ENCODE measurements around the gene SLBP. TPM values are rescaled to one million over a fixed set of nuclear protein-coding genes. Genes with fewer than 3 reads are reported as not detected.
"Not testable (repeated sequence)": the region's sequence is repeated elsewhere in the genome, so short reads cannot be mapped to it uniquely, and the experiment has no call there.

SLBP gene
- total RNA-seq, 1 donor from 2014 or later, result 28.6 TPM

GRCh38 chr4:1711571-1712215 is 426 bp downstream of the SLBP start:
- peak; percentile 53 for DNase-seq (ENCODE audit: low spot score)

DNA sequence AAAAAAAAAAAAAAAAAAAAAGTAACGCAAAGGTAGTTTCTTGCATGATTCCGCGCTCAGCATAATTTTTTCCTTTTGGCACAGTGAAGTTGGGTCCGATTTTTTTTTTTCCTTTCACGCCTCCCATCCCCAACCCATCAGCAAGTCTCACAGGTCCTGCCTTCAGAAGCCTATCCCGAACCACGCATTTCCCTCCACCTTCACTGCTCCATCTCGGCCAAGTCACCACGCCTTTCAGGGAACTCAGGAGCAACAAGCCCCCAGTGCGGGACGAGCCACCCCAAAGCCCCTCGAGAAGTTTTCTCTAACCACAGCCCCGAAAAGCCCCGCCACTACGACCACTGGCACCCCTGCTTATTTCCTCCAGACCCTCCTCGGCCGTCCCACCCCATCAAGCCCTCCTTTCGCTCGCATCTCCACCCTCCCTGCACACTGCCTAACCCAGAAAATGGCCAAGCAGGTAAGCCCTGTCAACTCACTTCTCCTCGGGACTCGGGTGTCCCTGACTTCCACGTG is 1.0 kb downstream of the SLBP start:
- DNase-seq (ENCODE audit: low spot score), result no peak

DNA sequence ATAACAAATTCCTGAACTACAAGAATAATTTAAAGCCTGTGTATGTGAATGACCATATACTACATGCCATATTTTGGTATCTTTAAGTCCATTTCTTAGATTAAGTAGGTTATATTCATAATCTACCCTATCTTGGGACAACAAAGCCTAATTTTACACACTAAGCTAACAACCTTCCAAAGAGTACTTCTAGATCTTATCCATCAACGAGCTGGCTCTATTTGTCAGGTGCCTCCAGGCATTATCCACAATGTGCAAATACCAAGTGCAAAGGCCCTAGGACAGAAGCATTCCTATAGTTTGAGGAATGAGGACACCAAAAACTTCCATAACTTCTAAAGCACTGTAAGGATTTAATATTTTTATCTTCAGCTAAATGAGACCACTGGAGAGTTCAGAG is 3.5 kb downstream of the SLBP start:
- no peak for DNase-seq (ENCODE audit: low spot score)

DNA sequence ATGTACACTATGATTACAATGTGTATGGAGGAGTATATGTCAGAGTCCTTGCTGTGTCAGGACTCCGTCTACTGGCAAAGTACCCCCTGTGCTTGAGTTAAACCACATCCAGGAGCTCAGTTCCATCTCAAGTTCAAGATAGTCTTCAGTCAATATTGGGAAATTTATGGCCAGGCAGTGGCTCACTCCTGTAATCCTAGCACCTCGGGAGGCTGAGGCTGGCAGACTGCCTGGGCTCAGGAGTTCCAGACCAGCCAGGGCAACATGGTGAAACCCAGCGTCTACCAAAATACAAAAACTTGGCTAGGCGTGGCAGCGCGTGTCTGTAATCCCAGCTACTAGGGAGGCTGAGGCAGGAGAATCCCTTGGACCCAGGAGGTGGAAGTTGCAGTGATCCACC is 5.8 kb downstream of the SLBP start:
- DNase-seq (ENCODE audit: low spot score), result no peak

- DNase-seq (ENCODE audit: low spot score), result no peak
Observed at GRCh38 chr4:1705732-1706131, 6.4 kb downstream of the SLBP start.

DNA sequence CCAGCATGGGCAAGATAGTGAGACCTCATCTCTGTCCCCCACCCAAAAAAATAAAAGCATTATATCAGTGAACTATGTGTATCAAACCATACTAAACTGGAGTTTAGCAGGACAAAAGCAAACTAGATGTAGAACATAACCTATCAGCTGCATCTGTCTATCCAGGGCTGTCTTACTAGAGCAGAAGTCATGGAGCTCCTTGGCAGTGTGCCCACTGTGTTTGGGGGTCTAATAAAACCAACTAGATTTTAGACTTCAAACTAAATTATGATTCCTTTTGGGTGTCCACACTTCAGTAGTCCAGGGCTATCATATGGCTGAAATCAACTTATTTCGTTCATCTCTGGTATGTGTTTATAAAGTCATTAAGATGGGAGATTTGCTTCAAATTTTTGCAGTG is 8.3 kb downstream of the SLBP start:
- no peak for DNase-seq (ENCODE audit: low spot score)

- not testable (repeated sequence) for DNase-seq (ENCODE audit: low spot score)
Observed at GRCh38 chr4:1701671-1702070, 10.4 kb downstream of the SLBP start.

DNA sequence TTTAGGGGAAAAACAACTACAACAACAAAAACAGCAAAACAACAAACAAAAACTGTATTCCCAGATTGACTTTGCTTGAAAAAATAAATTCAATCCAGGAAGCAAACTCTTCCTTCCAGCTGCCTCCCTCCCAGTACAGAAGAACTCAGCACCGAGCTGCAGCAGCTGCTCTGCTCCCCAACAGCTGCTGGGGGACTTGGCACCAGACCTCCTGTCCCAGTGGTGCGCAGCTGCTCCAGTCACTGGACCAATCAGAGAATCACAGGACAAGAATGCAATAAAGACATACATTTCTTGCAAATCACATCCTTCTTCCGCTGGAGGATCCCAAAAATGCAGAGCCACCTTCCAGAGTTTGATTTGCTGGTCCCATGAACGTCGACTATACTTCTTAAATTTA is 16.2 kb downstream of the SLBP start:
- DNase-seq (ENCODE audit: low spot score), result no peak

- peak; percentile 66 for DNase-seq (ENCODE audit: low spot score)
Observed at GRCh38 chr4:1693131-1693896, 18.8 kb downstream of the SLBP start.

GRCh38 chr4:1691737-1692373 is 20.3 kb downstream of the SLBP start:
- no peak for DNase-seq (ENCODE audit: low spot score)

GRCh38 chr4:1690698-1691097 is 21.4 kb downstream of the SLBP start:
- no peak for DNase-seq (ENCODE audit: low spot score)

GRCh38 chr4:1686440-1687036 is 25.6 kb downstream of the SLBP start:
- DNase-seq (ENCODE audit: low spot score), result no peak

- DNase-seq (ENCODE audit: low spot score), result no peak
Observed at GRCh38 chr4:1685235-1686150, 26.6 kb downstream of the SLBP start.

DNA sequence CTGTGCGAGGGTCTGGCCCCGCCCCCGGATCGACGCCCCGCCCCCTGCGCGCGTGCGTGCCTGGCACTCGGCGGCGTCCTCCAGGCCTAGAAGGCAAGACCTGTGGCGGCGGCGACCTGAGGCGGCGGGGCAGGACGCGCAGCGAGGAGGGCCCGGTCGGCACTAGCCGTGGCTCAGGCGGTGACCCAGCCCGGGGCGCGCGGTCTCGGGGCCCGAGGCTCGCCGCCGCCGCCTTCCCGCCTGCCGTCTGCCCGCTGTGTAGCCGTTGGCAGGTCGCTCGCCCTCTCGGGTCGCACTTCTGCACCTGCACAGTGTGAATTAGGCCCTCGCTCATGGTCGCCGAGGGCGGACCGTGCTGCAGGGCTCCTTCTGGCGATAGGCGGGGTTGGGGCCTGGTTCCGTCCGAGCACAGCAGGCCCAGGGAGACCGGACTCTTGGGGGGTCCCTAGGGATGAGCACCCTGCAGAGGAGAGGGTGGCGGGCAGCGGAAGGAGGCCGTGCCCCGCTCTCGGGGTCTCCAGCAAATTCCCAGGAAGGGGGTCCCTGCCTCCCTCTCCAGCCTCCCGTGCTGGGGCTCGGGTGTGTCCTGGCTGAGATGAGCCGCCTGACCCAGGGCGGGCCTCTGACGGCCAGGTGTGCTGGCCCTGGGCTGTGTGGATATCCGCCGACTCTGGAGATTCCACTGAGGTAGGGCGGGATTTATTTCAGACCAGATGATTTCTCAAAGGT is 27.4 kb downstream of the SLBP start:
- DNase-seq (ENCODE audit: low spot score), result no peak

- DNase-seq (ENCODE audit: low spot score), result peak; percentile 86
Observed at GRCh38 chr4:1683736-1684505, 28.2 kb downstream of the SLBP start, which contains the start of gene FAM53A. Gene FAM53A (minus strand): TSS chr4:1684313. CDS start chr4:1668741, 15,572 bp downstream.

DNA sequence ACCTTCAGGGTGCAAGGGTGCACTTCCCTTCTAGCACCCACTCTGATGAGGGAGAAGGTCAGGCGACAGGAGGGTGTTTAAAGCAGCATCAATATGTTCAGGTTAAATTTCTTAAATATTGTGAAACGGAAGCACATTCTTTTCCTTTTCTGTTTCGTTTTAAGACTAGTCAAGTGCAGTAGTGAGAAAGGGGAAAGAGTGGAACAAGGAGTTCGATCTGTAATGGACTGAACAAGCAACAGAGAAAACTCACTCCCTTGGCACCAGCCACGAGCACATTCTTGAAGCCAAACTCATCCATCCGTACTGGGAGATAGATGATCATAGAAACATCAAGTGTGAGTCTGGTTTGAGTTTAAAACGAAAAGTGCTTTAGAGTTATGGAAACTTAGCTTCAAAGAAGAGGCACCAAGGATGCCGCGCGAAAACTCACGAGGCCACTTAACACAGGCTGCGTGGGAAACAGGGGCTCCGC is 28.8 kb downstream of the SLBP start:
- DNase-seq (ENCODE audit: low spot score), result peak; percentile 75

GRCh38 chr4:1682860-1683259 is 29.3 kb downstream of the SLBP start:
- DNase-seq (ENCODE audit: low spot score), result no peak

DNA sequence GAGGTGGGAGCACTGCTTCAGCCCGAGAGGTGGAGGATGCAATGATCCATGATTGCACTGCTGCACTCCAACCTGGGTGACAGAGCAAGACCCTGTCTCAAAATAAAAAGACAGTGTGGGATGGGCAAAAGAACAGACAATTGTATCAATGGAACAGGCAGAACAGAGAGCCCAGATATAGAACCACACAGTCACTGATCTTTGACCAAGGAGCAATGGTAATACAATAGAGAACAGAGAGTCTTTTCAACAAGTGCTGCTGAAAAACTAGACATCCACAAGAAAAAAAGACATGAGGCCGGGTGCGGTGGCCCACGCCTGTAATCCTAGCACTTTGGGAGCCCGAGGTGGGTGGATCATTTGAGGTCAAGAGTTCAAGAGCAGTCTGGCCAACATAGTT is 33.9 kb downstream of the SLBP start:
- no peak for DNase-seq (ENCODE audit: low spot score)
